Activated T-helper 2 cell treated with anti-CD3 and anti-CD28 coated beads, Interferon-gamma antibody, Interleukin-2, Interleukin-4, amounts not matched to agents 10 μg/mL and 5 μg/mL and 100 μg/mL, durations not matched to agents 14 hours and 24 hours and 36 hours (primary cell): Measurements from ENCODE around the gene TTF2. TPM values are rescaled to one million over a fixed set of nuclear protein-coding genes. Genes with fewer than 3 reads are reported as not detected.

Experiments used
- DNase-seq: peaks from one replicate; pipeline ENCODE4 v3.0.0; 2021; ENCODE audit warnings: low spot score
- H3K27ac Mint-ChIP-seq: one replicate; pipeline ENCODE4 v1.8.0; 2021; ENCODE audit warnings: mixed read lengths
- H3K27me3 Mint-ChIP-seq: one replicate; pipeline ENCODE4 v1.8.0; 2021; ENCODE audit warnings: low read depth, mixed read lengths
- H3K36me3 Mint-ChIP-seq: one replicate; pipeline ENCODE4 v1.8.0; 2021; ENCODE audit warnings: low read depth, mixed read lengths
- H3K4me1 Mint-ChIP-seq: one replicate; pipeline ENCODE4 v1.8.0; 2021; ENCODE audit warnings: low read depth, mixed read lengths
- H3K4me3 Mint-ChIP-seq: one replicate; pipeline ENCODE4 v1.8.0; 2021; ENCODE audit warnings: low read depth, mild to moderate bottlenecking, moderate library complexity, mixed read lengths
- H3K9me3 Mint-ChIP-seq: one replicate; pipeline ENCODE4 v1.8.0; 2021; ENCODE audit warnings: mixed read lengths
- intact Hi-C: fragments of 100-400 bp; cut with micrococcal nuclease; formaldehyde crosslinking; loops from one replicate; pipeline ENCODE4 v1.15.1; 2023
- total RNA-seq: library from RNA; stranded (reverse); gene quantifications from 2 replicates; pipeline ENCODE4 v1.2.3, GENCODE V29; 2022

The TTF2 gene
- total RNA-seq, 1 donor from 2014 or later, result 98.4 TPM

DNA sequence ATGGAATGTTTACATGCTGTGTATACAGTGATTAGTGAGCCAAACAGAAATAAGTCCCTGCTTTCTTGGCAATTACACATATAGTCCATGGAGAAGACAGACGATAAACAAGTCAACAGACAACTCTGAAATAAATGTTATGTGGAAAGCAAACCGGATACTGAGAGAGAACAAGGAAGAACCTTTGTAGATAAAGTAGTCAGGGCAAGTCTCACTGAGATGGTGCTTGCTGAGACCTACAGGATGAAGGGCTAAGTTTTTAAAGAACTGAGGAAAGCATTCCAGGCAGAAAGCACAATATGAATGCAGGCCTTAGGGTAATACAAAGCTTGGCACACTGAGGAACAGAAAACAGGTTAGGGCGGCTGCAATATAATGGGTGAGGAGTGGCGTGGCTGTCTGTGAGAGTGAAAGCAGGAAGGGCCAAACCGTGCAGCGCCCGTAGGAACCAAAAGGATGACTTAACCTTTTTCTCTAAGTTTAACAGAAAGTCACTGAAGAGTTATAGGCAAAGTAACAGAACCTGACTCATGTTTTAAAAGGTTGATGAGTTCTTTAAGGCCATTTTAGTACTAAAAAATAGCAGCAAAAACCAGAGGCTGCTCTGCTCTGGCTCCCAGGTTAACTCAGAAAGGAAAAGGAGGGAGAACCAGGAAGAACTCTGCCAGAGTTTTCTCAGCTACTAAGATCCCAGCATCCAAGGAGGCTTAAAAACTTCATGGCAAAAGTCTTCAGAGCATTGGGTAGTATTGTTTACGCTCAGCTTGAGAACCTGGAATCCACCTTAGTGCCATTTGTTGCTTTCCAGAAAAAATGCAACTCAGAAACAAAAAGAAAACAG is 8.7 kb upstream of the TTF2 start:
- no peaks in the 10 kb centered on the region for H3K9me3 Mint-ChIP-seq
- intact Hi-C loops, result loop anchor here (1.0 kb wide), 1 partner anchor 8 kb away; no protein-coding TSS in a partner anchor
- peak overlapping the region; percentile 88 for H3K27ac Mint-ChIP-seq
- H3K4me1 Mint-ChIP-seq, result peaks cover 43% of the 10 kb centered on the region
- H3K36me3 Mint-ChIP-seq, result peaks cover 24% of the 10 kb centered on the region
- H3K27me3 Mint-ChIP-seq, result no peaks in the 10 kb centered on the region
- peak; percentile 33 for DNase-seq
- peak overlapping the region; percentile 63 for H3K4me3 Mint-ChIP-seq

DNA sequence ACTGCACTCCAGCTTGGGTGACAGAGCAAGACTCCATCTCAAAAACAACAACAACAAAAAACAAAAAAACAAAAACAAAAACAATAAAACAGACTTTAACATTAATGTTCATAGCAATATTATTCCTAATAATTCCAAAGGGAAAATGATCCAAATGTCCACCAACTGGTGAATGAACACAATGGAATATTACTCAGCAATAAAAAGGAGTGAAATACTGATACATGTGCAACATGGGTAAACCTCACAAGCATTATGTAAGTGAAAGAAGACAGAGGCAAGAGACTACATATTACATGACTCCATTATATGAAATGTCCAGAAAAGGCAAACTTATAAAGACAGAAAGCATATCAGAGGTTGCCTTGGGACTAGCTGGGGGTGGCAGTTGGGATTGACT is 6.1 kb upstream of the TTF2 start:
- H3K27ac Mint-ChIP-seq, result no peak overlapping the region
- DNase-seq, result no peak
- H3K36me3 Mint-ChIP-seq, result peaks cover 17% of the 10 kb centered on the region
- intact Hi-C loops, result loop anchor here (2.0 kb wide), 2 partner anchors 119 to 235 kb away; no protein-coding TSS in a partner anchor
- peaks cover 42% of the 10 kb centered on the region for H3K4me1 Mint-ChIP-seq
- H3K9me3 Mint-ChIP-seq, result no peaks in the 10 kb centered on the region
- no peak overlapping the region for H3K4me3 Mint-ChIP-seq
- H3K27me3 Mint-ChIP-seq, result no peaks in the 10 kb centered on the region

DNA sequence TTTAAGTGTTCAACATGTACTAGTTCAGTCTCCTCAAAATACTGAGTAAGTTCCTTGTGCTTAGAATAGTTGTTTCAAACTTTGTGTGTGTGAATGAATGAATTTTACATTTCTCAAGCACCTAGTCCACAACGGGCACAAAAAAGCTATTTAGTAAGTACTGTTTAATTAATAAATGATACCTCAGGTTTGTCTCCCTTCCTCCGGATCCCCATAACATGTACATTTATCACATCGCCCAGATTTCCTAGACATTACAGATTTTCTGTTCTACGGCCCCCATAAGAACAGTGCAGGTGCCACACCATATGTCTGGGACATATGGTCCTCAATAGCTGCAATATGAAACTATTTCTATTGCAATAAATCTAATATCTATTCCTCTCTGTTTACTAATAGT is 1.3 kb upstream of the TTF2 start:
- Mint-ChIP-seq H3K27ac (no peak overlapping the region), H3K4me3 (no peak overlapping the region), H3K36me3 (peaks cover 37% of the 10 kb centered on the region), H3K27me3 (no peaks in the 10 kb centered on the region), H3K4me1 (peaks cover 49% of the 10 kb centered on the region), H3K9me3 (no peaks in the 10 kb centered on the region)
- no peak for DNase-seq
- intact Hi-C loops, result loop anchor here (1.0 kb wide), 1 partner anchor 8 kb away; no protein-coding TSS in a partner anchor

DNA sequence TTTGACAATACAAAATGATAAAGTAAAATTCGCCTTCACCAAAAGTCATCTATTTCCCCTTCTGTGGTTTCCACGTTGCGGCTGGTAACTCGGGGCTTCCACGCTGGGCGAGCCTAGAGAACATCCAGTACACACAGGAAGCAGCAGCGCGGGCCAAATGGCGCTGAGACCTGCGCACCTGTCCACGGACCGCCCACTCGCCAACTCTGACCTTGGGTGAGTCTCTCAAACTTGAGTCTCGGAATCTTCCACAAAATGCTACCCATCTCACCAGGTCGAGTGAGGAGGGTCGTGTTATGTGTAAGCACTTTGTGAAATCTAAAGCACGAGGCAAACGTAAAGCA is 820 bp upstream of the TTF2 start:
- H3K4me3 Mint-ChIP-seq, result no peak overlapping the region
- H3K36me3 Mint-ChIP-seq, result peaks cover 38% of the 10 kb centered on the region
- peak; percentile 71 for DNase-seq
- H3K27me3 Mint-ChIP-seq, result no peaks in the 10 kb centered on the region
- peaks cover 54% of the 10 kb centered on the region for H3K4me1 Mint-ChIP-seq
- intact Hi-C loops, result loop anchor here (1.0 kb wide), 1 partner anchor 8 kb away; no protein-coding TSS in a partner anchor
- H3K27ac Mint-ChIP-seq, result no peak overlapping the region
- H3K9me3 Mint-ChIP-seq, result no peaks in the 10 kb centered on the region

- Mint-ChIP-seq H3K27me3 (no peaks in the 10 kb centered on the region), H3K4me3 (no peak overlapping the region), H3K4me1 (peaks cover 55% of the 10 kb centered on the region), H3K36me3 (peaks cover 50% of the 10 kb centered on the region), H3K27ac (no peak overlapping the region), H3K9me3 (no peaks in the 10 kb centered on the region)
- DNase-seq, result no peak
- intact Hi-C loops, result loop anchor here (1.0 to 10.0 kb wide), 12 partner anchors 58 to 923 kb away; partner anchors contain the start of genes ATP1A1, CD101, IGSF3 and MAN1A2
Measured at GRCh38 chr1:117060441-117061317, 553 bp downstream of the TTF2 start.

DNA sequence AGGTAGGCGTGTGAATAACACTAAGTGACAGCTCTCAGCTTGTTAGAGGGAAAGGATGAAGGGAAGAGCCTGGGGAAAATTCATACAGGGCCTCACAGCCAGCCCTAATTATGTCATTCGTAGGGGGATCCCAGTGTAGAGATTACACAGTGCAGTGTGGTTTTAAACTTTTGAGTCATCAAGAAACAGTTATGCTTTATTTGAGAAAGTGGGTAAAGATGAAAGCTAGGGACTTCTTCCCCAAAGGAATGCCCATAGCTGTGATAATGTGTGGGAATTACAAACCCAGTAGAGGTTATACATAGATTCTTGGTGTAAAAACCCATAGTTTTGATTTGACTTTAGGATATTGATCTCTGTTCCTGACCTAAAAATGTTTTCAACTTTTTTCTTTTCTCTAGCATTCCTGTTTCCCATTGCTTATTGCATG is 1.9 kb downstream of the TTF2 start:
- Mint-ChIP-seq H3K4me3 (peak overlapping the region; percentile 39), H3K27ac (peak overlapping the region; percentile 51), H3K36me3 (peaks cover 57% of the 10 kb centered on the region), H3K27me3 (no peaks in the 10 kb centered on the region), H3K4me1 (peaks cover 53% of the 10 kb centered on the region), H3K9me3 (no peaks in the 10 kb centered on the region)
- DNase-seq, result no peak
- intact Hi-C loops, result loop anchor here (1.0 to 10.0 kb wide), 13 partner anchors 15 to 925 kb away; partner anchors contain the start of genes CD101, IGSF3 and MAN1A2

GRCh38 chr1:117066367-117066766 is 6.2 kb downstream of the TTF2 start:
- H3K36me3 Mint-ChIP-seq, result peaks cover 74% of the 10 kb centered on the region
- no peak overlapping the region for H3K4me3 Mint-ChIP-seq
- no peak for DNase-seq
- no peak overlapping the region for H3K27ac Mint-ChIP-seq
- H3K4me1 Mint-ChIP-seq, result peaks cover 58% of the 10 kb centered on the region
- no peaks in the 10 kb centered on the region for H3K27me3 Mint-ChIP-seq
- no peaks in the 10 kb centered on the region for H3K9me3 Mint-ChIP-seq
- intact Hi-C loops, result loop anchor here (10.0 kb wide), 1 partner anchor 828 kb away; no protein-coding TSS in a partner anchor

GRCh38 chr1:117067533-117068370 is 7.6 kb downstream of the TTF2 start:
- intact Hi-C loops, result loop anchor here (1.0 to 10.0 kb wide), 3 partner anchors 27 to 827 kb away; no protein-coding TSS in a partner anchor
- H3K27me3 Mint-ChIP-seq, result no peaks in the 10 kb centered on the region
- H3K27ac Mint-ChIP-seq, result no peak overlapping the region
- H3K9me3 Mint-ChIP-seq, result no peaks in the 10 kb centered on the region
- peaks cover 67% of the 10 kb centered on the region for H3K36me3 Mint-ChIP-seq
- no peak for DNase-seq
- no peak overlapping the region for H3K4me3 Mint-ChIP-seq
- peaks cover 48% of the 10 kb centered on the region for H3K4me1 Mint-ChIP-seq

DNA sequence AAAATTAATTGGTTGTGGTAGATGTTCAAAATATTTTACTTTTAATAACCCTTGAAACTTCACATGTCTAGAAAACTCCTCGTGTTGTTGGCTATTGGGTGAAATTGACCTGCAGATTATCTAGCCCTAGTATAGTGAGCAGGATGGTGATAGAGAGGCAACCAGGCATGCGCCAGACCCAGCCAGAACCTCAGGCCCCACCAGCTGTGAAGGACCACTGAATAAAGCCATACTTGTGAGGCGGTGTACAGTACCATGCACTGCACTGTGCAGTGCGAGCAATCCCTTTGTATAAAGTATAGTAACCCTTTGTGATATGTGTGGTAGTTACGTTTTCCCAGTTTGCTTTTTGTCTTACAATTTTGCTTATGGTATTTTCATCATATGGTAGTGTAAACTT is 8.5 kb downstream of the TTF2 start:
- peaks cover 43% of the 10 kb centered on the region for H3K4me1 Mint-ChIP-seq
- H3K36me3 Mint-ChIP-seq, result peaks cover 68% of the 10 kb centered on the region

DNA sequence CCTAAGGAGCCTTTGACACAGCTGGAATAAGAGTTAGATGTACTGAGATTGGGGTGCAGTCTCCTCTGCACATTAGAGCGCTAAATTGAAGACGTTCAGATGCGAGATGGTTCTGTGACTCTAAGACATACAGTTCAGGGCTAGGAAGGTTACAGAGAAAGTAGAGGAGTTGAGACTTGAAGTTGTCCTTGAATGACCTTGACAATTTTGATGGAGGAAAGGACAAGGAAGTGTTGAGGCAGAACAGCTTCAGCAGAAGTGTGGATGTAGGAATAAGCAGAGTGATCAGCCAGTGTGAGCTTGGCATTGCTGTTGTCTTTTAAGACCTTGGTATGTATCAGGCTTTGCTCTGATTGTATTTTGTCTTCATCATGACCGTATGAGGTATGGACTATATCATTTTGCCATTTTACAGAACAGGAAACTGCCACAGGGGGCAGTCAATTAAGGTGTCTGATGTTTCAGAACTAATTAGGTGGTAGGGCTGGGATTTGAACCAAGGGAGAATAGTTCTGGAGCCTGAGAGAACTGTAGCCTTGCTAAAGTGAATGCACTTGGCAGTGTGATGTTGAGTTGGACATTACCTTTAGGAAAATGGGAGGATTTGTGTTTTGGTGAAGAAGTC is 9.2 kb downstream of the TTF2 start:
- intact Hi-C loops, result loop anchor here (10.0 kb wide), 1 partner anchor 825 kb away; no protein-coding TSS in a partner anchor
- Mint-ChIP-seq H3K4me1 (peaks cover 36% of the 10 kb centered on the region), H3K9me3 (no peaks in the 10 kb centered on the region), H3K27ac (peak overlapping the region; percentile 1), H3K27me3 (no peaks in the 10 kb centered on the region), H3K36me3 (peaks cover 68% of the 10 kb centered on the region), H3K4me3 (no peak overlapping the region)
- no peak for DNase-seq

More for the DNA sequence above, 8.5 kb downstream of the TTF2 start:
- no peak for DNase-seq
- Mint-ChIP-seq H3K27me3 (no peaks in the 10 kb centered on the region), H3K27ac (no peak overlapping the region), H3K9me3 (no peaks in the 10 kb centered on the region), H3K4me3 (no peak overlapping the region)
- intact Hi-C loops, result loop anchor here (1.0 to 10.0 kb wide), 2 partner anchors 60 to 826 kb away; no protein-coding TSS in a partner anchor

- H3K4me3 Mint-ChIP-seq, result no peak overlapping the region
- intact Hi-C loops, result loop anchor here (10.0 kb wide), 1 partner anchor 465 kb away; no protein-coding TSS in a partner anchor
- H3K36me3 Mint-ChIP-seq, result peaks cover 70% of the 10 kb centered on the region
- no peaks in the 10 kb centered on the region for H3K9me3 Mint-ChIP-seq
- H3K27me3 Mint-ChIP-seq, result no peaks in the 10 kb centered on the region
- no peak for DNase-seq
- H3K4me1 Mint-ChIP-seq, result peaks cover 37% of the 10 kb centered on the region
- H3K27ac Mint-ChIP-seq, result no peak overlapping the region
Measured at GRCh38 chr1:117070124-117070523, 10.0 kb downstream of the TTF2 start.
